MCF 10A (cell line): ENCODE results near the gene SLC22A5. TPM values are rescaled to one million over a fixed set of nuclear protein-coding genes. Genes with fewer than 3 reads are reported as not detected.

Experiments used
- BruUV-seq: library from RNA; stranded (reverse); fragments of 400-500 nt; replicated peaks from 2 replicates; lab custom pipeline; 2021; lab: Mats Ljungman, UMichigan
- CTCF ChIA-PET: fragments of 300-600 bp; sonication (Branson Sonifier 250); formaldehyde crosslinking; extraction: SDS; loops from one replicate; lab custom pipeline; 2021; ENCODE audit warnings: antibody characterized with exemption, inconsistent platforms; lab: Yijun Ruan, JAX
- POLR2A ChIA-PET: fragments of 300-600, 350-650 bp; sonication (Branson Sonifier 250); formaldehyde crosslinking; extraction: SDS; loops from one replicate; lab custom pipeline; 2020; ENCODE audit warnings: antibody characterized with exemption, inconsistent platforms; lab: Yijun Ruan, JAX
- DNase-seq: peaks from one replicate; pipeline ENCODE4 v3.0.0-alpha.2; 2018; ENCODE audit not compliant: unreplicated experiment
- H3K27ac Mint-ChIP-seq: one replicate; pipeline ENCODE4 v1.8.0; 2022; ENCODE audit warnings: mild to moderate bottlenecking, low read depth, mixed read lengths; ENCODE audit not compliant: unreplicated experiment
- H3K27me3 Mint-ChIP-seq: one replicate; pipeline ENCODE4 v1.8.0; 2022; ENCODE audit warnings: mixed read lengths; ENCODE audit not compliant: insufficient read depth, unreplicated experiment
- H3K36me3 Mint-ChIP-seq: one replicate; pipeline ENCODE4 v1.8.0; 2022; ENCODE audit warnings: mild to moderate bottlenecking, moderate library complexity, mixed read lengths; ENCODE audit not compliant: insufficient read depth, unreplicated experiment
- H3K4me1 Mint-ChIP-seq: one replicate; pipeline ENCODE4 v1.8.0; 2022; ENCODE audit warnings: mixed read lengths; ENCODE audit not compliant: insufficient read depth, unreplicated experiment
- H3K4me3 Mint-ChIP-seq: one replicate; pipeline ENCODE4 v1.8.0; 2022; ENCODE audit warnings: mild to moderate bottlenecking, moderate library complexity, mixed read lengths; ENCODE audit not compliant: unreplicated experiment
- H3K9me3 Mint-ChIP-seq: one replicate; pipeline ENCODE4 v1.8.0; 2022; ENCODE audit warnings: mixed read lengths; ENCODE audit not compliant: unreplicated experiment
- CTCF ChIP-seq: fragments of 200-600 bp; IDR thresholded peaks from one replicate; pipeline ENCODE4 v1.8.0; 2022; ENCODE audit warnings: antibody characterized with exemption, mild to moderate bottlenecking; ENCODE audit not compliant: unreplicated experiment
- intact Hi-C: fragments of 100-400 bp; cut with micrococcal nuclease; formaldehyde crosslinking; loops from 2 replicates; pipeline ENCODE4 v1.14.1; 2022
- total RNA-seq: library from RNA; stranded (reverse); gene quantifications from 2 replicates; pipeline ENCODE4 v1.2.3, GENCODE V29; 2022

Gene SLC22A5
- total RNA-seq, 1 experiment from 2014 or later: 167 TPM

- no peaks in the 10 kb centered on the region for H3K27me3 Mint-ChIP-seq
- no peak for TF ChIP-seq CTCF
- POLR2A ChIA-PET: interaction anchor here (0.6 to 7.7 kb wide), 11 partner anchors 10 to 1199 kb away, joined by 3 to 67 read pairs (median 9); partner anchors contain the start of gene IRF1
- H3K27ac Mint-ChIP-seq: peak overlapping the region; percentile 43
- no peaks in the 10 kb centered on the region for H3K9me3 Mint-ChIP-seq
- CTCF ChIA-PET: interaction anchor here (0.8 to 4.7 kb wide), 19 partner anchors 8 to 244 kb away, joined by 3 to 19 read pairs (median 5); partner anchors contain the start of genes IRF1 and SLC22A5
- H3K36me3 Mint-ChIP-seq: peaks cover 6% of the 10 kb centered on the region
- DNase-seq: peak; percentile 67
- peaks cover 52% of the 10 kb centered on the region for H3K4me1 Mint-ChIP-seq
- no peak overlapping the region for H3K4me3 Mint-ChIP-seq
- BruUV-seq: TSS peak; percentile 98
- intact Hi-C loops: no loop called here
Observed at GRCh38 chr5:132425009-132425937, 55.8 kb downstream of the SLC22A5 start.

- peaks cover 52% of the 10 kb centered on the region for H3K4me1 Mint-ChIP-seq
- no peaks in the 10 kb centered on the region for H3K27me3 Mint-ChIP-seq
- intact Hi-C loops: no loop called here
- no peak for DNase-seq
- ChIA-PET CTCF (interaction anchor here (0.8 to 4.7 kb wide), 16 partner anchors 8 to 245 kb away, joined by 3 to 19 read pairs (median 4); partner anchors contain the start of genes IRF1 and SLC22A5), POLR2A (interaction anchor here (0.6 to 7.7 kb wide), 12 partner anchors 9 to 1200 kb away, joined by 3 to 67 read pairs (median 9); partner anchors contain the start of gene IRF1)
- peak overlapping the region; percentile 68 for H3K27ac Mint-ChIP-seq
- no peaks in the 10 kb centered on the region for H3K9me3 Mint-ChIP-seq
- BruUV-seq: no TSS peak
- H3K36me3 Mint-ChIP-seq: peaks cover 6% of the 10 kb centered on the region
- no peak for TF ChIP-seq CTCF
- no peak overlapping the region for H3K4me3 Mint-ChIP-seq
Observed at GRCh38 chr5:132425975-132426524, 56.5 kb downstream of the SLC22A5 start.

GRCh38 chr5:132426525-132427138, 57.1 kb downstream of the SLC22A5 start:
- intact Hi-C loops: no loop called here
- no TSS peak for BruUV-seq
- peak; percentile 96 for DNase-seq
- H3K27ac Mint-ChIP-seq: peak overlapping the region; percentile 68
- ChIA-PET POLR2A (interaction anchor here (0.6 to 7.7 kb wide), 15 partner anchors 9 to 1200 kb away, joined by 3 to 67 read pairs (median 8); partner anchors contain the start of gene IRF1), CTCF (interaction anchor here (0.5 to 4.7 kb wide), 13 partner anchors 9 to 74 kb away, joined by 3 to 19 read pairs (median 4); partner anchors contain the start of gene IRF1)
- TF ChIP-seq CTCF: peak; percentile 22
- H3K4me1 Mint-ChIP-seq: peaks cover 47% of the 10 kb centered on the region
- no peaks in the 10 kb centered on the region for H3K27me3 Mint-ChIP-seq
- peaks cover 6% of the 10 kb centered on the region for H3K36me3 Mint-ChIP-seq
- H3K4me3 Mint-ChIP-seq: no peak overlapping the region
- H3K9me3 Mint-ChIP-seq: no peaks in the 10 kb centered on the region
